EL (cell line): ENCODE data around the gene RRP7A.
"Not testable (repeated sequence)": the region's sequence is repeated elsewhere in the genome, so short reads cannot be mapped to it uniquely, and the experiment has no call there.

Source experiments
- DNase-seq: peaks from one replicate; pipeline ENCODE4 v3.0.0-alpha.2; 2016

RRP7A gene, protein sequence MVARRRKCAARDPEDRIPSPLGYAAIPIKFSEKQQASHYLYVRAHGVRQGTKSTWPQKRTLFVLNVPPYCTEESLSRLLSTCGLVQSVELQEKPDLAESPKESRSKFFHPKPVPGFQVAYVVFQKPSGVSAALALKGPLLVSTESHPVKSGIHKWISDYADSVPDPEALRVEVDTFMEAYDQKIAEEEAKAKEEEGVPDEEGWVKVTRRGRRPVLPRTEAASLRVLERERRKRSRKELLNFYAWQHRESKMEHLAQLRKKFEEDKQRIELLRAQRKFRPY

DNA sequence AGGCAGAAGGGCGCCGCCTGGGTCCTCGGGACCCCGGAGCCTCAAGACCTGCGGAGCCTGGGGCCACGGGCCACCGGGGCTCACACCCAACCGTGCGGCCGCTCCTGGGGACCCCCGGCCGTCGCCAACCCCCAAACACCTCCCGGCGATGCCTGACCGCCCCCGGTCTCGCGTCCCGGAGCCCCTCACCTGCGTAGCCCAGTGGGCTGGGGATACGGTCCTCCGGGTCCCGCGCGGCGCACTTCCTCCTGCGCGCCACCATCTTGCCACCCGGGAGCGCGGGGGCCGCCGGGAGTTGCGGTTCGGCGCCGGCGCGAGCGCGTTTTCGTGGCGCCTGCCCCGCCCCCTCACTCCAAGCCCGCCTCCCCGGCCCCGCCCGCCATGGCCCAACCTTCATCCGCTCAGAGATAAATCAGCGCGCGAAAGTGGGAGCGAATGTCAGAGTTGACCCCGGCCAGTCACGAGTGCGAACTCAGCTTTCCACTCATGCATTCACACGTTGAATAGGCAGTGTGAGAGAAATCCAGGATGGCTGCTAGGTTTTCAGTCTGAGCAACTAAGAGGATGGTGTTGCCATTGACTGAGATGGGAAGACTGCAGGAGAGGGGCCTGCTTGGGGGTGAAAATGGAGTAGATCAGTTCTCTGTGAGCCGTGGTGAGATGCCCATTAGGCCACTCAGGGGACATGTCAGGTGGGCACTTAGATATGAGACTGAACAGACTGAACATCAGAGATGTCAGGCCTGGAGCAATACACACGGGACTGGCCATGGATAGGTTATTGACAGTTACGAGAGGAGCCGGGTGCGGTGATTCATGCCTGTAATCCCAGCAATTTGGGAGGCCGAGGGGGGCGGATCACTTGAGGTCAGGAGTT, at the start of gene RRP7A:
Gene RRP7A (minus strand): TSS at position 272 of the 877 bp plus-strand sequence. CDS start 10 bp downstream, at position 262.
- DNase-seq = peak; percentile 75

- not testable (repeated sequence) for DNase-seq
Observed at GRCh38 chr22:42567950-42568349, 48.4 kb upstream of the RRP7A start.

DNA sequence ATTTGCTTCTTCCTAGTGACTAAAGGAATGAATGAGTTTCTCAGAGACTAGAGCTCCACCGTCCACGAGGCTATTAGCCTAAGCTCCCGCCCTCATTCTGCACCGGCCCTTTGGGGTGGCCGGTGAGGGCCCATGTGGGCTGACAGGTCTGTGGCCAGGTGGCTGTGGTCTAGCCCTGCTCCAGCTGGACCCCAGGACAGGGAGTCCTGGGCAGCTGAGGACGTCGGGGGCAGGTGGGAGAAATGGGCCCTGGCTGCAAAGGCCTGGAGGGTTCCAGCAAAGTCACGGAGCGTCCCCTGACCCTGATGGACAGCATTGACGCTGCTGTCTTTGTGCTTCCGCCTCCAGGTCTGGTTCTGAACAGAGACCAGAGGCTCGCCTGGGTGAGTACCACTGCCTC, 46.4 kb upstream of the RRP7A start:
- no peak for DNase-seq

GRCh38 chr22:42564699-42565098, 45.1 kb upstream of the RRP7A start:
- no peak for DNase-seq

- not testable (repeated sequence) for DNase-seq
Observed at GRCh38 chr22:42563943-42564342, 44.3 kb upstream of the RRP7A start.

DNA sequence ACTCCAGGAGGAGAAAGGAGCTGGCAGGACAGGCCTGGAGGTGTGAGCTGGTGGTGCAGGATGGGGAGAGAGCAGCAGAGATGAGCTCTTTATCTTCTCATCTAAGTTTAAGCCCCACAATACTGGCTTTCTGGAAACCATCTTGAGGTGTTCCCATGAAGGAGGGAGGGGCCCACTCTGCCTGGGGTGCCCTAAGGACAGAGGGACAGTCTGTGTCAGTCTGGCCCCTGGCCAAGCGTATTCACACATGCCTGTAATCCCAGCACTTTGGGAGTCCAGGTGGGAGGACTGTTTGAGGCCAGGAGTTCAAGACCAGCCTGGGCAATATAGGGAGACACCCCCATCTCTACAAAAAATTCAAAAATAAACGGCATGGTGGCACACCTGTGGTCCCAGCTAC, 43.1 kb upstream of the RRP7A start:
- DNase-seq = no peak

DNA sequence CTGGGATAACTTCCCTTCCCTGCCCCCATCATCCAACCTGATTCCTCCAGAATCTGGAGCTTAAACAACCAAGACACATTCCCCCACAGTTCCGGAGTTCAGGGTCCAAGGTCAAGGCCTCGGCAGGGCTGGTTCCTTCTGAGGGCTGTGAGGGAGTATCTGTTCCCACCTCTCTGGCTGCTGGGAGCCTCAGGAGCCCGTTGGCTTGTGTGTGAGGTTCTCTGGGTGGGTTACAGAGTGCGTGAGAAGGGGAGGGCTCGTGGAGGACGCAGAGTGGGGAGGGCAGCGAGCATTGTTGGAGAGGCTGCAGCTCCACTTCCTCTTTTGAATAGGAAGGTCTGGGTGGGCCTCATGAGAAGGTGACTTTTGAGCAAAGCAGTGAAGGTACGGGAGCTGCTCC, 42.7 kb upstream of the RRP7A start:
- no peak for DNase-seq

DNA sequence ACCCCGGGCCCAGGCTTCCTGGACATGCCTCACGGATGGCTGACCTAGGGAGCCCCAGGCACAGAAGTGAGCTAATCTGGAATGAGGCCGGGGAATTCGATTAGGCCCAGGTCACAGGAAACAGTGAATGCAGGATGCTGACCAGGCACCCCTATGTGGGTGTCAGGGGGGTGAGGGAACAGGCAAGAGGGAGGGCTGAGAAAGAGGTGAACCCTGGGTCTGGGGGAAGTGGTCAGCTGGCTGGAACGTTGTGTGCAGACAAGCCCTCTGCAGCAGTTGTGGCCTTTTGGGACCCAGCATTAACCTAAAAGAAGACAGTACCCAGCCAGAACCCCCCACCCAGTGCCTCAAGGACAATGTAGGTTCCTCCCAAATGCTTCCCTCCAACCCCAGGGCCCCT, 42.3 kb upstream of the RRP7A start:
- DNase-seq = no peak

GRCh38 chr22:42560781-42561180, 41.2 kb upstream of the RRP7A start:
- peak; percentile 27 for DNase-seq

- no peak for DNase-seq
Observed at GRCh38 chr22:42560381-42560780, 40.8 kb upstream of the RRP7A start.

- peak; percentile 84 for DNase-seq
Observed at GRCh38 chr22:42553475-42554361, 34.1 kb upstream of the RRP7A start, which contains the start of gene SERHL2. SERHL2 (plus strand) TSS chr22:42553956; CDS start chr22:42554021, 65 bp downstream.

- DNase-seq = not testable (repeated sequence)
Observed at GRCh38 chr22:42552294-42552647, 32.7 kb upstream of the RRP7A start.

GRCh38 chr22:42549331-42550060, 29.9 kb upstream of the RRP7A start:
- no peak for DNase-seq

DNA sequence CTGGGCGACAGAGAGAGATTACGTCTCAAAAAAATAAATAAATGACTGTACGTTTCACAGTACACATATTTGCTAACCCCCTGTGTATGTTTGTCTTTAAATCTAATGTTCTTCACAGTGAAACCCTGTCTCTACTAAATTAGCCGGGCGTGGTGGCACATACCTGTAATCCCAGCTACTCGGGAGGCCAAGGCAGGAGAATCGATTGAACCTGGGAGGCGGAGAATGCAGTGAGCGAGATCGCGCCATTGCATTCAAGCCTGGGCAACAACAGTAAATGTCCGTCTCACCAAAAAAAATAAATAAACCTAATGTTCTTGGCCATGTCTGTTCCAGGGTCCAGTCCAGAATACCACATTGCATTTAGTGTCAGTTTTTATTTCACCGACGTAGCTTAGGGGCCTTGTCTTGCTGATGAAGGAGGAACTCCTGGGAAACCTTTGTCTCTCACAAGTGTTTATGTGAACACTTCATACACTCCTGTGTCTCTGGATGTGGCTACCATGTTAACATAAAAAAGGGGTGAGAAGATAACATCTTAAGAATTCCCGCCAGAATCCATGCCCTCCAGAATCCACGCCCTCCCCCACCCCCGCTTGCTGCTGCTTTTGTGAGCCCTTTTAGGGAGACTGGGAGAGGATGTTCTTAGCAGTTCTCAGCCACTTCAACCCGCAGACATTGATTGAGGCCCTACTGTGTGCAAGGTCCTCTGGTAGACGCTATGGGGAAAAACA, 29.2 kb upstream of the RRP7A start:
- no peak for DNase-seq

DNA sequence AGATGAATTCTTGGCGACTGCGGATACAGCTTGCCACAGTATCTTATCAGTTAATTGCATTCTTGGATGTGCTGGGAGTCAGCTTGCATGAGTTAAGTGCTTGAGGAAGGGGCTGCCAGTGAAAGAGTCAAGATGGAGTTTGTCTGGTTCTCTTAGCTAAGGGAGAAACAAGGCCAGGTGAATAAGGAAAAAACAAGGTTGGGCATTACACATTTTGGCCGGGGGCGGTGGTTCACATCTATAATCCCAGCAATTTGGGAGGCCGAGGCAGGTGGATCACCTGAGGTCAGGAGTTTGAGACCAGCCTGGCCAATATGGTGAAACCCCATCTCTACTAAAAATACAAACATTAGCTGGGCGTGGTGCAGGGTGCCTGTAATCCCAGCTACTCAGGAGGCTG, 28.5 kb upstream of the RRP7A start:
- DNase-seq = not testable (repeated sequence)

- no peak for DNase-seq
Observed at GRCh38 chr22:42547562-42547961, 28.0 kb upstream of the RRP7A start.

- DNase-seq = no peak
Observed at GRCh38 chr22:42544686-42545085, 25.1 kb upstream of the RRP7A start.

DNA sequence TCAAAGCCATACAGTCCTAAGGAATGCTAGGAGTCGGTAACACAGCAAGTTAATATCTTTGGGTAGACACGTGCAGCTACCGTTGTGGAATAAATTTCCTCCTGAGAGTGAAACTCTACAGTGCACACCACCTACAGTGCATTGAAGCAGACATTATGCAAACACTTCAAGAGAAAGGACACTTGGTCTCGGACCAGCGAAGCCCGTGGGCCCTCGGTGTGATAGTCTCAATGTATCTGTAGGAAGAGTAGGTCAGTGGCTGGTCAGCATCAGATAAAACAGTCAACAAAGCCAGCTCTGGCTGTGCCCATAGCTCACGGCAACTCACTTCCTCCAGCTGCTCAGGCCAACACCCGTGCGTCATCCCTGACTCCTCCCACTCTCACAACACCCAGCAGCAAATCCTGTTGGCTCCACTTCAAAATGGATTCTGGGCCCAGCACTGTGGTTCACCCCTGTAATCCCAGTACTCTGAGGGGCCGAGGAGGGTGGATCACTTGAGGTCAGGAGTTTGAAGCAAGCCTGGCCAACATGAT, 19.7 kb upstream of the RRP7A start:
- peak; percentile 48 for DNase-seq

- not testable (repeated sequence) for DNase-seq
Observed at GRCh38 chr22:42537199-42537831, 17.7 kb upstream of the RRP7A start.

DNA sequence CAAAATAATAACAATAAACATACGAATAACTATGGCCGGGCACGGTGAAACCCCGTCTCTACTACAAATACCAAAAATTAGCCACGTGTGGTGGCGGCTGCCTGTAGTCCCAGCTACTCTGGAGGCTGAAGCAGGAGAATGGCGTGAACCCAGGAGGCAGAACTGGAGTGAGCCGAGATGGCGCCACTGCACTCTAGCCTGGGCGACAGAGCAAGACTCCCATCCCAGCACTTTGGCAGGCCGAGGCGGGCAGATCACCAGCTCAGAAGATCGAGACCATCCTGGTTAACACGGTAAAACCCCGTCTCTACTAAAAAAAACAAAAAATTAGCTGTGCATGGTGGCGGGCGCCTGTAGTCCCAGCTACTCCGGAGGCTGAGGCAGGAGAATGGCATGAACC, 17.0 kb upstream of the RRP7A start:
- not testable (repeated sequence) for DNase-seq

DNA sequence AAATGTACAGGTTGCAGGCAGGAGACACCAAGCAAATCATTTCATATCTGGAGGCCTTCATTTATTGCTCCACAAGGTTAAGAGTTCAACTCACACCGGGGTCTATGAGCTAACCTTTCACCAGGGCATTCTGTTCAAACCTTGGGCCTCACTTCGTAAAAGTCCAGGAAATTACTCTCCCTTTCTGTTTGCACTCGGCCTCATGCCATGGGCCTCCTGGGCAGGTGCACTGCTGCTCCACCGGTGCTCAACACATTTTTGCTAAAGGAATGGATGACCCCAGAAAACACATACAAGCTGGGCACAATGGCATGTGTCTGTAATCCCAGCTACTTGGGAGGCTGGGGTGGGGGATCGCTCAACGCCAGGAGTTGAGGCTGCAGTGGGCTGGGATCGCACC, 16.6 kb upstream of the RRP7A start:
- DNase-seq = no peak
